Stimulated activated CD4-positive, alpha-beta T cell treated with anti-CD3 and anti-CD28 coated beads, Interleukin-4, amount 100 ng/mL, for 48 hours (primary cell): Measurements from ENCODE around the gene SIAH3.
"Not testable (repeated sequence)": the region's sequence is repeated elsewhere in the genome, so short reads cannot be mapped to it uniquely, and the experiment has no call there.

Experiments used
- DNase-seq, 2 donors: peaks; one replicate each; pipeline ENCODE4 v3.0.0-alpha.2; 2020; ENCODE audit warnings: low read depth in 2 of 2

SIAH3 gene, protein sequence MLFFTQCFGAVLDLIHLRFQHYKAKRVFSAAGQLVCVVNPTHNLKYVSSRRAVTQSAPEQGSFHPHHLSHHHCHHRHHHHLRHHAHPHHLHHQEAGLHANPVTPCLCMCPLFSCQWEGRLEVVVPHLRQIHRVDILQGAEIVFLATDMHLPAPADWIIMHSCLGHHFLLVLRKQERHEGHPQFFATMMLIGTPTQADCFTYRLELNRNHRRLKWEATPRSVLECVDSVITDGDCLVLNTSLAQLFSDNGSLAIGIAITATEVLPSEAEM

DNA sequence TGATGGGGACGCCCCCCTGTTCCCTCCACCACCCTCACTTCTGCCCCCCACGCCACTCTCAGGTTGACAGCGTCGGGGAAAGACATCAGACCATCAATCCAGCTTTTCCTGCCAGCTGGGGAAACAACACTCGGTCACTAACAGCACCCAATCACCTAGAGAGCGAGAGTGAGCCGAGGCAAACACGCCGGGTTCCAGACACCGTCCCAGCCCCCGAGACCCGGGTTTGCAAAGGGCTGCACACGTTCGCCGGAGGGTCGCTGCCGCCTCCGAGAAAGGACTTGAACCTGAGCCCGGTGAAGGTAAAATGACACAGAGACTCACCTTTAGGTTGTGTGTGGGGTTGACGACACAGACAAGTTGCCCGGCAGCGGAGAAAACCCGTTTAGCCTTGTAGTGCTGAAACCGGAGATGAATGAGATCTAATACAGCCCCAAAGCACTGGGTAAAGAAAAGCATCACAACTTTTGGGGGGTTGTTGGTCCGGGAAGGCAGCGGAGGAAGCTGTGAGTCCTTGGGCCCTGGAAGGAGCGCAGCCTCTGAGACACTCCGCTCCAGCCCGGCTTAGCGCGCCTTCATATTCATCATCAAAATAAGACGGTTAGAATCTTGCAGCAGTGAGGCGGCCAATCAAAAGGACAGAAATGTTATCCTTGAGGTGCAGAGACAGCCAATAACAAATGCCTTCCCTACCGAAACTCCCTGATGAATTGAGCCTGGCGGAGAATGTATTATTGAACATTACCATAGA, at the start of gene SIAH3:
Gene SIAH3 (minus strand): TSS at position 583 of the 751 bp plus-strand sequence. CDS start 124 bp downstream, at position 459.
- DNase-seq = no peak

DNA sequence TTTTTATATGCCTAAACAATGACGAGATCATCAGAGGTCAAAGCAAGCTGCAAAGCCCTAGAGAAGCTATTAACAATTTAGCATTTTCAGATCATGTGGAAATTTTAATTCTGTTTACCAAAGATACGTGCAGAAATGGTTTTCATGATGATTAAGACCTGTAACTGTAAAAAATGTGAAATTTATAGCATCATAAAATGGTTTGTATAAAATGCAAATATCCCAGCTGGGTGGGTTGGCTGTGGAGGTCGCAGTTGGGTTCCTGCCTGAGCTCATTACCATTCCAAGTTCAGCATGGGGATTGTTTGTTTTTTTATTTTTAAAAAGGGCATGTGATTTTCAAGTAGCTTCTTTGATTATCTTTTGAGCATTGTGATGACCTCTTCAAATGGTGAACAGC, 47.9 kb upstream of the SIAH3 start:
- no peak for DNase-seq

DNA sequence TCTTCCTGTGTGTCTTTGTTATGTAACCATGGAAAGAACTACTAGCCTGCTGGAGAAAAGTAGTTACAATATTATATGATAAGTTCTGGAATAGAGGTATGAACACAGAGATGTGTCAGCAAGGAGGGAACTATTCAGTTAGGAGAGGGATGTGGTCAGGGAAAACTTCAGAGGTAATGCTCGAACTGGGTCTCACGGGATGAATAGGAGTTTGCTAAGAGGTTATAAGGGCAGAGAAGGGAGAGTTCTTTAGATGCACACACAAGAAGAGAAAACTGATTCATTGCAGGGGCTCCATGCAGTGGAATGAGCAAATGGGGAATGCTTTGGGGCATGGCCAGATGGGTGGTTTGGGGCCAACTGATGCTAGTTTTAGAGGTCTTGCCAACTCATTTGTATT, 46.0 kb upstream of the SIAH3 start:
- no peak for DNase-seq

DNA sequence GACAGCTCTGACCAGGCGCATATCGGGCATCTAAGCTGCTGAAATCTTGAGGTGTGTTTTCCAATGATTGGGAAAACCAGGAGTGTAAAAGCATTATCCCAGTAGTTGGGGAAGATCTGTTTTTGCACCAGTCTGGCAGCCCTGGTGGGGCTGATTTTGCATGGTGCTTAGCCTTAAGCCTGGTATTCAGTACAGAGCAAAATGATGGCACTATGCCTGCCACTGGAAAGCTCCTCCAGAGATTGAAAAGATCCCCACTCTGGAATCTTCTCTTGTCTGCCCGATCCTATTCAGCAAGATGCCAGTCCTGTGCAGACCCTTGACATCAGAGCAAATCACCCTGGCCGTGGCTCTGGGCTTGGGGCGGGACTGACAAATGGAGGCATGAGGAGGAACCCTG, 44.7 kb upstream of the SIAH3 start:
- no peak for DNase-seq

DNA sequence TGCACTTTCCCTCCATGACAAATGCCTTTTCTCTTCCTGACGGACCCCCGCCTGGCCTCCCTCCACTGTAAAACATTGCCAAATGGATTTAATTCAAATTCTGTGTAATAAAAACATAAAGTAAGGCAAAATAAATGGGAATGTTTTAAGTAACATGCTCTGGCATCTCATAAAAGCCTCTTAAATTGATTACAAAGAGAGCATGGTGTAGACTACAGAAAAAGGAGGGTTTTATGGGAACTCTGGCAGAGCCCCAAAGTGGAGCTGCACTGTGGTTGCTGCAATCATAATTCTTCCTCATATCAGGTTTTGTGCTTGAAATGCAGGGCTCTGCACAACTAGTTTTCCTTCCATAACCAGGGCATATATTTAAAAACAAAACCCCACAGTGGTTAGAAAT, 44.3 kb upstream of the SIAH3 start:
- no peak for DNase-seq

DNA sequence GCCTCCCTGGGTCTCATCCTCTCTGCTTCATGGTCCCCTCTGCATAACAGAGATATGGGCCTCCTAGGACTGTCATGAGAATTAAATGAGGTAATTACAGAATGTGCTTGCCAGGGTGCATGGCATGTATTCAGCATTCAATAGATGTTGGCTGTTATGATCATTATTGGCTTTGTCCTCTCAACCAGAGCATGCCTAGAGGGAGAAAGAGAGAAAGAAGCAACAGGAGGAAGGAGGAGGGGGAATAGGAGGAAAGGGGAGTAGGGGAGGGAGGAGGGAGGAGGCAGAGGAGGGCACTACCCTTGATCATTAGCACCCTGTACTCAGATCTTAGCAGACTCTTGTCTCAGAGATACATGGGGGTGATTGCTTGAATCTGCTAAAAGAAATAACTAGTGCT, 41.0 kb upstream of the SIAH3 start:
- no peak for DNase-seq

DNA sequence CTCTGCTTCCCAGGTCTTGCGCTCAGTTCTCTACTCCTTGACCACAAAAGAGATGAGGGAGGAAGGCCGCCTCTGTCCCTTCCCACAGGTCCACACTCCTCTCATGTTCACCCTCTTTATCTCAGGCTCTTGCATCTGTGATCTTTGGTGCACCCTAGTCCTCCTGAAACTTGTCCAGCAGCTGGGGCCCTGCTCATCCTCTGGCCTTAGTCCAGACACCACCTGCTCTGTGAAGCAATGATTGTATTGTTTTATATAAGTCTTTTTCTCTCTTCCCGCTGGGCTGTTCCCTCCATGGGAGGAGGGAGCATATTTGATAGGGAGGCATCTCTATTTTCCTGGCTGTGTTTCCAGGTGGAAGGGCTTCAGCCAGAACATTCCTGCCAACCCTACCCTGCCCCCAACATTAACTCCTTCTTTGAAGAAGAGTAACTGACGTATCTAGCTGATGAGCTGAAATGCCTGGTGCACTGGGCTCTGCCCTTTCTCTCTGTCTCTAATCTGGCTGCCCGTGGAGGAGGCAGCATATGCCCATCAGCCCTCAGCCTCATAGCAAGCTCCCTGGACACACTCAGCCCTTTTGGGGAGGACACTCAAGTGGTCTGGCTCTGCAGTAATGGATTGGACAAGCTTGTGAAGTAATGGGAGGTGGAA, 38.2 kb upstream of the SIAH3 start:
- no peak for DNase-seq

DNA sequence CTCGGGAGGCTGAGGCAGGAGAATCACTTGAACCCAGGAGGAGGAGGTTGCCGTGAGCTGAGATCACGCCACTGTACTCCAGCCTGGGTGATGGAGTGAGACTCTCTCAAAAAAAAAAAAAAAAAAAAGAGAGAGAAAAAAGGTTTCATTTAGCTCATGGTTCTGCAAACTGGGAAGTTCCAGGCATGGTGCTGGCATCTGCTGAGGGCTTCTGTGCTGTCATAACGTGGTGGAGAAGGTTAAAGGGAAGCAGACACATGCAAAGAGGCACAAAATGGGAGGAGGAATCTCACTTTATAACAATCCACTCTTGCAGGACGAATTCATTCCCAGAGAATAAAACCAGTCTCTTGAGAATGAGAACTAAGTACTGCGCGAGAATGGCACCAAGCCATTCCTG, 34.9 kb upstream of the SIAH3 start:
- no peak for DNase-seq

DNA sequence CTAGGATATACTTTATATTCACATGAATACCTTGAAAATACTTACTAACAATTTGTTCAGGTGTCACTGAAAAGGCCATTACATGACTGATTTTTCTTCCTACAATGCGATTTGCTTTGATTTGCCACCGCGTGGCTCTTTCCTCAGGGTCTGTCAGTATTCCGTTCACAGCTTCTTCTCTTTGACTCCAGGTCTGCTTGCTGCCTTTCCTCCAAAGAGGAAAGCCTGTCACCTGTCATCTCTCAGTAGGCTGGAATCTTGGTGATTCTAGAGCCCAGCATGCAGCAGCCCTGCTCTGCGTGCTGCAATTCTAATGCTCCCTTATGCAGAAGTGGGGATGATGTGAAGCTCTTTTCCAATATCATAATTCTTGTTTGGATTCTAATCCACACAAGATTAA, 33.6 kb upstream of the SIAH3 start:
- no peak for DNase-seq

DNA sequence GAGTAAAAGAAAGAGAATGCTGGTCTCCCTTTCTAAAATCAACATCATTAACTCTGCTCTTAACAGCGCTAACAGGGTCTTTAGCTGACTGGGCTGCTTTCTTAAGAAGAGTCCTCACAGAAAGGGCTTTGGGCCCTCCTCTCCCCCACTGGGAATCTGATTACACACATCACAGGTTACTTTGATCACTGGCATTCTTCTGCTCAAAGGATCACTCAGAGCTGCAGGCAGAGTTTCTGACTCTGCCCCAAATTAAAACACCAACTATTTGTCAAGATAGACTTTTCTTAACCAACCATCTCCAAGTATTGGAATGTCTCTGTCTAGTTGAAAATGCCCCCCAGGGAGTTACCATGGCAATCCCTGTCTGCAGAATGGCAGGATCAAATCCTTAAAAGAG, 31.1 kb upstream of the SIAH3 start:
- no peak for DNase-seq

DNA sequence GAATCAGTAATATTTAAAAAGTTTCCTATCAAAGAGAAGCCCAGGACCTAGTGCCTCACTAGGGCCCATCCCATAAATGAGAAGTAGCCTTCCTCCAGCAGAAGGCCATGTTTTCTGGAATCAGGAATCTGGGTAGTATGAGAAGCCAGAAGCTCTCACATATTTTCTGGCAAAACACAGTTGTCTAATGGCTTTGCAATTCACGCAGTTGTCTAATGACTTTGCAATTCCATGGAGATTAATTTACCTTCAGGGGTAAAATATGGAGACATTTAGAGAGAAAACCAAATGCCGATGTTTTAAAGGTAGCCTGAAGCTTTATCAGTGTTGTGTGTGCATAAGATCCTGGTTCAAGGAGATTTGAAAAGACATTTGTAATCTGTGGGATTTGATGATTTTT, 29.8 kb upstream of the SIAH3 start:
- no peak for DNase-seq

DNA sequence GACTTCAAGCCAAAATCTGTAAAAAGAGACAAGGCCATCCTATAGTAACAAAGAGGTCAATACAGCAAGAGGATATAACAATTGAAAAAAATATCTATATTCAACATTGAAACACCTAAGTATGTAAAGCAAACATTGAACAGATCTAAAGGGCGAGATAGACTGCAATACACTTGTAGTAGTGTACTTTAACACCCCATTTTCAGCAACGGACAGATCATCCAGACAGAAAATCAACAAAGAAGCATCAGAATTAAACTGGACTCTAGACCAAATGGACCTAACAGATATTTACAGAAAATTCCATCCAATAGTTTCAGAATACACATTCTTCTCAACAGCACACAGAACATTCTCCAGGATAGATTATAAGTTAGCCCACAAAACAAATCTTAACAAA, 28.7 kb upstream of the SIAH3 start:
- no peak for DNase-seq

DNA sequence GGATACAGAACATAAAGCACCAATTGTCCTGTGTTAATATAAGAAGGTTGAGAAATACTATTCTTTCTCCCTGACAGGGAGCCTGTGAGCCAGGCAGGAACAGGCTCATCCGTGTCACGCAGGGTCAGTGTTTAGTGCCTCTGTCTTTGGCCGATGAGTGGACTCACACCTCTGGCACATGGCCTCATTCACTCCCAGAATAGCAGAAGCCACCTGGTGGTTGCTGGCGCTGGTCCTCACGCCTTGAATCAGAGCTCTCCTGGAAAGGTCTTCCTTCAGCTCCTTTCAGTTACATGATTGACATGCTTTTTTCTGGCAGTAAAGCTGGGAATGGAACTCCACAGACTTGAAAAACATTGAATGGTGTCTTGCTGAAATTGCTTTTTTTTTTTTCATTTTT, 28.1 kb upstream of the SIAH3 start:
- no peak for DNase-seq

DNA sequence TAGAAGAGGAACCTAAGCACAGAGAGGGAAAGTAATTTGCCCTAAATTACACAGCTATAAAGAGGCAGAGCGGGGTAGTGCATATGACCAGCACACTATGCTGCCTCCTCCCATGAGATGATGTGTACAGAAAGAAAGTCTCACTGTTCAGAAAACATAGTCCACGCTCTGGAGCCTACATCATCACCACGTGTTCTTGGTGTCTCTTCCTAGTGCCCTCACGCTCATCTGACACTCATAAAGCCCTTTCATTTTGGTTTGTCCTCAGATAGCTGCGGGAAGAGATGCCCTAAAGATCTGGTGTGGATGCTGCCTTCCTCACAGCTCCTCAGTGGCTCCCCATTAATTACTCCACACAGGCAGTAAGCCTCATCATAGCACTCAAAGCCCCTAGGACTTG, 27.4 kb upstream of the SIAH3 start:
- no peak for DNase-seq

DNA sequence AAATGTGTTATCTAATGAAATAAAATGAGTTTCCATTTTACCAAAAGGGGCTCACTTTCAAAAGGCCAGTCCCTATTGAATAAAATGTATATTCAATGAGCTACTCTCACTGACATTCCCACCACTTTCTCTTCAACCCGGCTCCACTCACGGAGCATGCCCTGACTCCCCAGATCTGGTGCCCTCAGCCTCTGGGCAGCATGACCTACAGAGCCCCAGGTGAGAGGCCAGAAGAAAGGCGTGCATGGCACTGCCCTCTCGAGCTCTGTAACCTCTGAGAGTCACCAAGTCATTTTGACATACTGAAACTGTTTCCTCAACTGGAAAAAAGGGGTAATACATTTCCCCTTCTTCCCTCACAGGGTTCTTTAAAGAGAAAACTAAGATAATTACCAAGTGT, 25.2 kb upstream of the SIAH3 start:
- no peak for DNase-seq

DNA sequence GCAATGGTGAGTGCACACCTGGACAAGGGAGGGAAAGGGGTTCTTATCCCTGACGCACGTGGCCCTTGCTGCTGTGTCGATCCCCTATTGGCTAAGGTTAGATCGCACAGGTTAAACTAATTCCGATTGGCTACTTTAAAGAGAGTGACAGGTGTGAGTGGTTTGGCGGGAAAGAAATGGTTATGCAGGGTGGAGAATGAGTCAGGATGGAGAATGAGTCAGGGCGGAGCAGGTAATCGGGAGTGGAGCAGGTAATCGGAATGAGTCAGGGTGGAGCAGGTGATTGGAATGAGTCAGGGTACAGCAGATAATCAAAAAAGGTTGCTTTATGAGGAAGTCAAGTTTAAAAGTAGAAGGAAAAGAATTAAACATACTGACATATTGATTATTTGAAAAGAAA, 24.4 kb upstream of the SIAH3 start:
- no peak for DNase-seq

DNA sequence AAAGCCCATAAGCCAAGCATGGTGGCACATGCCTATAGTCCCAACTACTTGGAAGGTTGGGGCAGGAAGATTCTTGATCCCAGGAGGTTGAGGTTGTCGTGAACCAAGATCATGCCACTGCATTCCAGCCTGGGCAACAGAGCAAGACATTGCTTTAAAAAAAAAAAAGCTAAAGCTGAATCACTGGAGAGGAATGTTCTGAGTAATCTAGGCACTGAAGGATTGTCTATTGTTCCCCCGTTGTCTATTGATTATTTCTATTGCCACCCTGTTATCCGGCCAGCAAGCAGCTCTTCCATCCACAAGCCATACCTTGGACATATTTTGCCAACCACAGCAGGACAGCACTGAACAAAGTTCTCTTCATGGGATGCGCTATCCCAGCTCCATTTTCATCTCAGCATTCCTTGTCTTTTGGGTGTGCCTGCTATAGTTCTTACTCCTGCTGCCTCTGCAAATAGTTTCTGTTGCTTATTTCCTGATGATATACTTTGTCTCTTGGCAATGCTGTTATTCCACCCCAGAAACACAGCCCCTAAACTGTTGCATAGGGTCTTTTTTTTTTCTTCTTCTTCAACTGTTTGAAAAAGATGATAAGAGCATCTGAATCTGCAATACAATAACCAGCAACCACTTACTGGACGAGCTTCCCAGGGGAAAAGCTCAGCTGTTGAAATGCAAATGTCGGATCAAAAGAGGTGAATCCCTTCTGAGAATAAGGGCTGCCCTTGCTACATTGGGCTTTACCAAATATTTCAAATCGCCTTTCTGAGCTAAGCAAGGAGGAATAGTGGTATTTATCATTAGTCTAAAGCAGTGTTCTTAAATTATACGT, 22.2 kb upstream of the SIAH3 start:
- DNase-seq = no peak

DNA sequence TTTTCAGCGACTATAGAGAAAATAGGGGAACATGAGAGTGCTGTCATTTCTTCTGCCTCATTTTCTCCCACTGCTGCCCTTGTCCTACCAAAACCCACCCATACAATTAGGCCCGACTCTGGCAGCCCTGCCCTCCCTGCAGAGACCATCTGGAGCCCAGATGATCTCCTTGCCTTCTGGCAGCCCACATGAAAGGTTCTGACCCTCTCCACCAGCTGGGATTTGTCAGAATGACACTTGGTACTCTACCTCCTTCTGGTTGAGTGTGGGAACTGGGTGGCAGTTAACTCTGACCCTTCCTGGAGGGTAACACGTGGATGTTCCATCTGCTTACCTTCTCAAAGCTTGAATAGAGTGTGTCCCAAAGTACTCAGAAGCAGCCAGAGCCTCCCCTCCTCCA, 21.0 kb upstream of the SIAH3 start:
- DNase-seq = no peak

DNA sequence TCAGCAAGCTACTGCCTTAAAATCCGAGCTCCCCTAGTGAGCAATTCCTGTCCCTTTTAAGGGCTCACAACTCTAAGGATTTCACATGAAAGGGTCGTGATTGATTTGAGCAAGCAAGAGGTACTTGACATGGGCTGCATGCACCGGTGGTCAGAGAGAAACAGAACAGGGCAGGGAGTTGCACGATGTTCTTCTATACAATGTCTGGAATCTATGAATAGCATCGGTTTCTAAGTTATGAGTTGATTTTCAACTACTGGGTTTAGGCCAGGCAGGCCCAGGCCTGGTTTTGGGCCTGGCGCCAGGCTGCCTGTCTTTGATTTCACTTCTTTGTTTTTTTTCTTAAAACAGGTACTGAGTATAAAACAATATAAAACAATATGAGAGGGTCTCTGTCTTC, 19.6 kb upstream of the SIAH3 start:
- not testable (repeated sequence) for DNase-seq

DNA sequence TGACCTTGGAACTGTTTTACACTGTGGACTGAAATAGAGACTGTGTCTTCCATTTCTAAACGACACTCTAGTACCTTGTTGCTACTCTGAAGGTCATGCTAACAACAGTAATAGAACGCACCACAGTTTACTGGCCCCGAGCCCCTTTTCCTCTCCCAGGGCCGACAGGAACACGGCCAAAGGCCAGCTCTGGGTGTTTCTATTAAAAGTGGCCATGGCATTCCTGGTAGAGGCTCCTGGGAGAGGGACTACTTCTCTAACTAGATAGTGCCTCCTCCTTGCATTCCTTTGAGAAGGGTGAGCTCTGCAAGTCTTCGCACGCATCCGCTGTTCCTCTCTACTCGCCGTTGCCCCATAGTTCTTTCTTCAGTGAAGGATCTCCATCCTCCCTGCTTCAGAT, 18.7 kb upstream of the SIAH3 start:
- no peak for DNase-seq

DNA sequence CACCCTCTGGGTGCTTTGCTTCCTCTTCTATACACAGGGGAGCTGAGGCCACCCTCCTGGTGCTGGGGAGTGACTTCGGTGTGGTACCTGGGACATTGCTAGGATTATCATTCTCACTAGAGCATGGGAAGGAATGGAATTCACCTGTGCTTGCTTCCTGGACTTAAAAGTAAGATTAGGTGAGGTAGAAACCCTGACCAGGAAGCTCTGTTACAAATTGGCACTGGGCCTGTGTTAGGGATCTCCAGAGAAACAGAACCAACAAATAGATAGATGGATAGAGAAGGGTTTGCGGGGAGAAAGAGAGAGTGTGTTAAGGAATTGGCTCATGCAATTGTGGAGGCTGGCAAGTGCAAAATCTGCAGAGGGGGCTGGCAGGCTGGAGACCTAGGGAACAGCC, 13.9 kb upstream of the SIAH3 start:
- no peak for DNase-seq
